NOMO-1 treated with DMSO at 0.1 percent for 48 hours (cell line): ENCODE results near the gene EXOG.

ENCODE experiments used
- DNase-seq: peaks from one replicate; lab custom pipeline; 2025; ENCODE audit not compliant: unreplicated experiment; lab: John Stamatoyannopoulos, UW

Gene EXOG

GRCh38 chr3:38545550-38545949, 49.4 kb downstream of the EXOG start:
- no peak for DNase-seq

DNA sequence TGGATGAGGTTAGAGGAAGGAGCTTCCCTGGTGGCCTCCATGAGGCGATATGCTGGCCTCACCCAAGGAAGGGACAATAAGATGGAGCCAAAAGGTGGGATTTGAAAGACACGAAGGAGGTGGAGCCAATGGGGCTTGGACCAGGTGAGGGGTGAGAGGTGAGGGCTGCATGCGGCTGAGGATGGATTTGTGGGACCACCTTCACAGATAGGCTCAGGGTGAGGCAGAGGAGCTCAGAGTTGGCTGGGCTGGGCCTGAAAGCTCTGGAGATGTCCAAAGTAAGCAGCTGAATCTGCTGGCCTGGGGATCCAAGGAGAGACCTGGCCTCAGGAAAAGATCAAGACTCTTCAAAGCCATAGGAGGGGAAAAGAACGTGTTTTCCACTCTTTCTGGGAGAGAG, 49.8 kb downstream of the EXOG start:
- no peak for DNase-seq

GRCh38 chr3:38548154-38548931, 52.2 kb downstream of the EXOG start:
- DNase-seq: no peak

DNA sequence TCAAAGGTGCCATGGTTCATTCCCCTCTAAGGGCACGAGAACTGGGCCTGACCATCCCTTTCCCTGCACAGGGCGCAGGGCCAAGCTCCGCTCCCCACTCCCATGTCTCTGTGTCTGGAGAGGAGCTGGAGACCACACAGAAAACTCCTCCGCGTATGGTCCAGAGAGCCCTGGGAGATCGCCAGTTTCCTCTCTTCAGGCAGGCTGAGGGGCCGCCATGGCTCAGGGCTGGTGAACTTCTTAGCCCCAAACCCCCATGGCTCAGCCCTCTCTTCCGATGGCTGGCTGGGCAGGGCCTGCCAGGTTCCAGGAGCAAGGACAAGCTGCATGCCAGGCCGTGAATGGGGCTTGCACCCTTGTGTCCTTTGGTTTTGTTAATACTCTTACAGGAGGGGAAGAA, 52.9 kb downstream of the EXOG start:
- DNase-seq: no peak

GRCh38 chr3:38549486-38549885, 53.3 kb downstream of the EXOG start:
- DNase-seq: no peak

DNA sequence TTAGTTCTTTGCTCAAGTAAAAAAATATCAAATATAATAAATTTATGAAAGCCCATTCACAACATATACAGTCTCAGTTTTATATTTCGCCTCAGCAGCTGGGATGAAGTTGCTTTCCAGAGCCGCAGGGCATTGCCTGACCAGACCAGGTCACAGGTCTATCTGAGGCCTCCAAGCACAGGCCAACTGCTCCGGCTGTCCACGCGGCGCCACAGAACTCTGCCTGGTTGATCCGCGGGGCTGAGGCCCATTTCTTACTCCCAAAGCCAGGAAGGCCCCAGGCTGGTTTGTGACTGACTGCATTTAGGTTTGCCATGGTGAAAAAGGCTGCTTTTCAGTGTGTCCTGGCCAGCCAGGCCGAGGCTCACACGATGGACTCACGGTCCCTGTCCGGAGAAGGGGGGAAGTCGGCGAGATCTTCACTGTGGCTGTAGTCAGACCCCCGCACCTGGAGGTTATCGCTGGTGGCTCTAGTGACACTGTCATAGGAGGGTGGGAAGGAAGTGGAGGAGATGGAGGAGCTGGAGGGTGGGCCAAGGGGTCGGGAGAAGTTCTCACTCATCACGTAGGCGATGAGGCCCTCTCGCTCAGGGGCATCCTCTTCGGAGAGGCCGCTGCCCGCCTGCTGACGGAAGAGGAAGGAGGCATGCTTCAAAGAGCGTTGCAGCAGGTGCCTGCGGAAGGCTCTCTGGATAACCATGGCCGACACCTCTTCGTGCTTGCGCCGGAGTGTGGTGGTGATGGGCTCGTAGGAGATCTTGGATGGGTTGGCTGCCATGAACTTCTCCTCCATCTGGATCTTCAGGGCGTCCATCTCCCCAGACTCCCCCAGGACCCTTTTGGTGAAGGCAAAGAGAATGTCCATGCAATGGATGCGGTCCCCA, 54.1 kb downstream of the EXOG start:
- DNase-seq: no peak

DNA sequence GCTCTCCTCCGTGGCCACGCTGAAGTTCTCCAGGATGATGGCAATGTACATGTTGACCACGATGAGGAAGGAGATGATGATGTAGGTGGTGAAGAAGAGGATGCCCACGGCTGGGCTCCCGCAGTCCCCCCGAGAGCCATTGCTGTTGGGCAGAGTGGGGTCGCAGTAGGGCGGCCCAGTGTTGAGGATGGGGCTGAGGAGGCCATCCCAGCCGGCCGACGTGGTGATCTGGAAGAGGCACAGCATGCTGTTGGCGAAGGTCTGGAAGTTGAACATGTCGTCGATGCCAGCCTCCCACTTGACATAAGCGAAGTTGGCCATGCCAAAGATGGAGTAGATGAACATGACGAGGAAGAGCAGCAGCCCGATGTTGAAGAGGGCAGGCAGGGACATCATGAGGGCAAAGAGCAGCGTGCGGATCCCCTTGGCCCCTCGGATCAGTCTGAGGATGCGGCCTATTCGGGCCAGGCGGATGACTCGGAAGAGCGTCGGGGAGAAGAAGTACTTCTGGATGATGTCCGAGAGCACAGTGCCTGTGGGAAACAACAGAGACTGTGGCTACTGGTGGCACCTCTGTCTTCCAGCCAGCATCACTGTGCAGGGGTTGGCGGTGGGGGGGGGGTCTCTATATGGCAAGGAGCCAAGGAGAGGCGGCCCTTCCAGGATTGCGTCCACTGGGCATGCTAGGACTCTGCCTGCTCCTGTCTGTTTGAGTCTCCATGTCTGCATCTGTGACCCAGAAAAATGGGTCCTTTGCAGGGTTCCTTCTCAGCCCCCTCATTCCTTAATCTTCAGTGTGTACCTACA, 55.1 kb downstream of the EXOG start:
- no peak for DNase-seq

DNA sequence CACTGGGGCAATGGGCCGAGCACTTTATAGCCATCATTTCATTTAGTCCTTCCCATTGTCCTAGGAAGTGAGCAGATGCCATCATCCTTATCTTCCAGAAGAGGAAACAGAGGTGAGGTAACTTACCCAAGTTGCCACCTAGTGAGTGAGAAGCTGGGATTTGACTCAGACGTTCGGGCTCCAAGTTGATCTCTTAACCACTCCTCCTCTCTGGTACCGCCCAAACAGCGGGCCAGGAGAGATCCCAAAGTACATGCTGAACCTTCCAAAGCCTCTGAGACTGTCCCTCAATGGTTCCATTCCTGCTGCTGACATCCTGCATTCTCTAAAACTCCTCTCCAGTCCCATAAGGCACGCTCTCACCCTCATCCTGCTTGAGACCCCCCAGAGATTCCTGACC, 56.2 kb downstream of the EXOG start:
- DNase-seq: no peak

DNA sequence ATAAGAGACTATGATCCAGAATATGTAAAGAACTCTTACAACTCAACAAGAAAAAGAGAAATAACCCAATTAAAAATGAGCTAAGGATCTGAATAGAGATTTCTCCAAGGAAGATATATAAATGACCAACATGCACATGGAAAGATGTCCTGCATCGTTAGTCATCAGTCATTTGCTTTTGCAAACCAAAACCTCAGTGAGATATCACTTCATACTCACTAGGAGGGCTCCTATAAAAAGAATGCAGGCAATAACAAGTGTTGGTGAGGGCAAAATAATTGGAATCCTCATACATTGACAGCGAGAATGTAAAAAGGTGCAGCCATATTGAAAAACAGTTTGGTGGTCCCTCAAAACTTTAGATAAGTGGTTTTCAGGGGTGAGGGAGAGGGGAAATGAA, 56.9 kb downstream of the EXOG start:
- DNase-seq: no peak

- DNase-seq: no peak
Measured at GRCh38 chr3:38554127-38554827, 58.1 kb downstream of the EXOG start.

- no peak for DNase-seq
Measured at GRCh38 chr3:38555149-38555840, 59.2 kb downstream of the EXOG start.

DNA sequence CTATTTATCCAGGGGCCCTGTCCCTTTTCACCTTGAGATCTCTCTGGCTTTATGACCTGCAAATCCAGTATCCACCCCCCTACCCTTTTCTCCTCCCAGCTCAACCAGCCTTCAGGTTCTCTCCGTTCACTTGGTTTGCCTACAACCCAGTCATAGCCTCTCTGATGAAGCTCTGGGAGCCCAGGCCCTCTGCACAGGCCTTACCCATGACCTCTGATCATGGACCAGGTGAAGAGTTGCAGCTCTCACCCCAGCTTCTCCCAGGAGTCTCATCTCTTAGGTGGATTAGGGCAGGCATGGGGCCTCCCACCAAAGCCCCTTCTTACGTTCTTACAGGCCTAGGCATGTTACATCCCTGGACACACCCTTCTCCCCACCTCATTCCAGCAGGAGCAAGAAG, 59.8 kb downstream of the EXOG start:
- DNase-seq: no peak

DNA sequence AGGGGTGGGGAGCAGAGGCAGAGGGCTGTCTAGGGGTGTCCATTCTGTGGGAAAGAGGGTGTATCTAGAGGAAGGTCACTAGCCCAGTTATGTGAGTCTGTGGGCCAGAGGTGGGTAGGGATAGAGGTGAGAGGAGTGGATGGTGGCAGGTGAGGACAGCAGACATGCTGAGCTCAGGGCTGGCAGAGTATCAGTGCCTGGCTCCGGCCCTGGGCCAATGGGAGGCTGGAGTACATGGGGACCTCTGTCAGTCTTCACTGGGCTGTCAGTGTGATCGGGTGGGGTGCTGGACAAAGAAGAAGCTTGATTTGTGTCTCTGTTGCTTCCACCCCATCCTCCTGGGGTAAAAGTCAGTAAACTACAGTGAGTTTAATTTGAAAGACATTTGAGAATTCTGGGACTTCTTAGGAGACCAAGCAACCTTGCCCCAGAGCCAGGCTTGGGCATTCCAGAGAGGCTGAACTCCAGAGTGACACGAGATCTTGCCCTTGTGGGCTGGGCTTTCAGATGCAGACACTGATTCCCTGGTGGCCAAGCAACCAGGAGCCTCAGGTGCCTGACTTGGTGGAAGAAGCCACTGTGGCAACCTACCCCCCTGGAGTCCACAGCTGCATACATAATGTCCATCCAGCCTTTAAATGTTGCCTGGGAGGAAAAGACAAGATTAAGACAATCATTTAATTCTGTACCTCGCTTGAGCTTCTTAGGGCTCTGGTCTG, 60.7 kb downstream of the EXOG start:
- DNase-seq: no peak

DNA sequence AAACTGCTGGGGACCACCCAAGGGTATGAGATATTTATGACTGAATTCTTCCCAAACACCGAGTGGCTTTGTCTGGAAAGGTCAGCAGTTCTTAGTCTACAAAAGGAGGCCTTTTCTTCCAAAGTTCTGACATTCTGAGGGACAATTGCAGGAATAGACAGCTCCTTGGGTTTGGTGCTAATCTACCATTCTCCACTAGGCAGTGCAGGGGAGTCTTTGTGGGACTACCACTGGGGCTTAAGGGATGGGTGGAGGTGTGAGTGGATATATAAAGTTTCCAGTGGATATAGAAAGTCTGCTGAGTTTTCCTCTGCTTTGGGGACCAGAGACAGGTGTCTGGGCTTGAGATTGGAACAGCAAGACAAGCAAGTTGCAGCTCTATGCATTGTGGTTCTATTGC, 62.7 kb downstream of the EXOG start:
- DNase-seq: no peak

- no peak for DNase-seq
Measured at GRCh38 chr3:38560284-38560683, 64.1 kb downstream of the EXOG start.

DNA sequence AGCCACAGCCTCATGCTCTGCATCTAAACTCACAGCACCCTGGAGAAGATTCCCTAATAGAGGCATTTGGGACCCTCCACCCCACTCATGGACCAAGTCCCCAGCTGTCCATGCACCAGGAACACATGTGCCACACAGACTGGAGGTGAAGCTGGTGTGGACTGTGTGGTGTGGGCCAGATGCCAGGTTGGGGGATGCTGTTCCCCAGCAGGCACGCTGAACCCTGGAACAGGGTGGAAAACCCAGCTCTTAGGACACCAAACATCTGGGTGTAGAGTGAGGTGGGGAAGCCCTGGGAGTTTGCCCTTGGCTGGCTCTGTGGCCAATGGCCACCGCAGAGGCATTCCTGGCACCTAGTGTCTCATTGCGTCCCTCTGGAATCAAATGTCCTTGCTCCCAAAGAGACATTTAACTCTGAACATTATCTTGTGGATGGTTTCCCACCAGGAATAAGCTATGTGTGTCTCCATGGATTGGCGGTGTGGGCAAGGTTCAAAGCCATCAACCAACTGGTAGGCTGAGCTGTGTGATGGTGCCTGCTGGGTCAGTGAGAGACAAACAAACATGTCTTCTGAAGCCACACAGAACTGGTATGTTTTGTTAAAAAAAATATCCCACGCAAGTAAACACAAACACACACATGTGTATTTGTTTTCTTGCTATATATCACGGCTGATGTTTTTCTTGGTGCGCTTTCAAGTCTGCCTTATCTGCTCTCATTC, 65.0 kb downstream of the EXOG start:
- DNase-seq: no peak

- no peak for DNase-seq
Measured at GRCh38 chr3:38561746-38562466, 65.8 kb downstream of the EXOG start.

GRCh38 chr3:38562467-38562925, 66.4 kb downstream of the EXOG start:
- no peak for DNase-seq
